Measurements from ENCODE around the gene CARD14.

DNA sequence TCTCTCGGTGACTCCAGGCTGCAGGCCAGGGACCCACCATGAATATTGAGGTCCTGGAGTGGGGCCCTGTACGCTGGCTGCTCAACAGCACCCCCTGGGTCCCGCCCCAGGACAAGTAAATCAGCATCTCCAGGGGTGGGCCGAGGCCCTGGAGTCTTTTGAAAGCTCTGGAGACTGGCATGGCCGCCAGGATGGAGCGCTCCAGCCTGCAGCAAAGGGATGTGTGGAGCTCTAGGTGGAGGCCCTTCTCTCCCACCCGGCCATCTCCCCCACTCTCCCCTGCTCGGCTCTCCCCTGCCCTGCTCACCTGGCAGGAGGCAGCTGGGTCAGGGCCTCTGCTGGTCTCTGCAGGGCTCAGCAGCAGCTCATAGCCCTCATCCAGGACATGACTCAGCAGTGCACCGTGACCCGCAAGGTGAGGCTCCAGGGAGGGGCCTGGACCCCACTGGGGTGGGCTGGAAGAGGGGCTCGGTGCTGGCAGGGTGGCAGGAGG, 33.7 kb downstream of the CARD14 start:
- TF ChIP-seq TAF1 (IDR thresholded peaks at IDR 0.05; ENCODE audit: borderline replicate concordance, low read depth, low read length) (no peak), POLR2A (IDR thresholded peaks at IDR 0.05; ENCODE audit: low read depth, low read length) (no peak), POLR2AphosphoS5 (IDR thresholded peaks at IDR 0.05; ENCODE audit: low read depth, low read length) (no peak)
